Activated CD4-positive, alpha-beta T cell treated with anti-CD3 and anti-CD28 coated beads, Interleukin-2, amount 50 U/mL, for 24 hours (primary cell): ENCODE results near the gene ST3GAL2.
"Not testable (repeated sequence)": the region's sequence is repeated elsewhere in the genome, so short reads cannot be mapped to it uniquely, and the experiment has no call there.

Source experiments
- DNase-seq, 2 donors: peaks; one replicate each; pipeline ENCODE4 v3.0.0-alpha.2; 2020; ENCODE audit warnings: low read depth in 1 of 2, low spot score in 1 of 2

ST3GAL2 gene

GRCh38 chr16:70345840-70346239 lies 93.1 kb downstream of the ST3GAL2 start:
- no peak for DNase-seq

- DNase-seq = no peak
Measured at GRCh38 chr16:70342016-70342415, 96.9 kb downstream of the ST3GAL2 start.

GRCh38 chr16:70341600-70341999 lies 97.3 kb downstream of the ST3GAL2 start:
- no peak for DNase-seq

- DNase-seq = no peak
Measured at GRCh38 chr16:70337814-70338213, 101.1 kb downstream of the ST3GAL2 start.

GRCh38 chr16:70332728-70333127 lies 106.2 kb downstream of the ST3GAL2 start:
- DNase-seq = not testable (repeated sequence)

GRCh38 chr16:70331588-70332358 lies 107.1 kb downstream of the ST3GAL2 start:
- no peak for DNase-seq

GRCh38 chr16:70331091-70331490 lies 107.8 kb downstream of the ST3GAL2 start:
- no peak for DNase-seq
